Astrocyte (in vitro differentiated cells and primary cell): ENCODE results near the gene EIF5A. TPM values are rescaled to one million over a fixed set of nuclear protein-coding genes. Genes with fewer than 3 reads are reported as not detected.

Source experiments
- DNase-seq: peaks from one replicate; pipeline ENCODE4 v3.0.0-alpha.2; 2010; ENCODE audit warnings: low read depth
- FAIRE-seq: peaks from 2 replicates; lab custom pipeline; 2011; peaks lifted over from hg19 to GRCh38; lab: Jason Lieb, UNC
- H2AFZ ChIP-seq: 2 replicates; pipeline ENCODE4 v1.6.0; 2012; ENCODE audit warnings: low read depth, low read length, inconsistent platforms
- H3K27ac ChIP-seq: 2 replicates; pipeline ENCODE4 v1.5.1; 2011; ENCODE audit warnings: low read depth, low read length, inconsistent platforms
- H3K27me3 ChIP-seq: 2 replicates; pipeline ENCODE4 v1.6.0; 2011; ENCODE audit warnings: low read length, inconsistent platforms; ENCODE audit not compliant: insufficient read depth
- H3K36me3 ChIP-seq: 2 replicates; pipeline ENCODE4 v1.5.1; 2011; ENCODE audit warnings: low read length, inconsistent platforms; ENCODE audit not compliant: insufficient read depth
- H3K4me1 ChIP-seq: 2 replicates; pipeline ENCODE4 v1.5.1; 2011; ENCODE audit warnings: low read length, inconsistent platforms; ENCODE audit not compliant: insufficient read depth
- H3K4me2 ChIP-seq: 2 replicates; pipeline ENCODE4 v1.6.0; 2012; ENCODE audit warnings: low read length, inconsistent platforms
- H3K4me3 ChIP-seq: 2 replicates; pipeline ENCODE4 v1.5.1; 2011; ENCODE audit warnings: low read depth, mild to moderate bottlenecking, low read length, inconsistent platforms; ENCODE audit not compliant: insufficient read depth
- H3K79me2 ChIP-seq: 2 replicates; pipeline ENCODE4 v1.6.0; 2012; ENCODE audit warnings: mild to moderate bottlenecking, low read length, inconsistent platforms; ENCODE audit not compliant: insufficient read depth
- H3K9ac ChIP-seq: 2 replicates; pipeline ENCODE4 v1.6.0; 2012; ENCODE audit warnings: mild to moderate bottlenecking, low read length, inconsistent platforms
- H3K9me3 ChIP-seq: 2 replicates; pipeline ENCODE4 v1.5.1; 2012; ENCODE audit warnings: low read depth, mild to moderate bottlenecking, low read length, inconsistent platforms; ENCODE audit not compliant: insufficient read depth
- H4K20me1 ChIP-seq: 2 replicates; pipeline ENCODE4 v1.6.0; 2012; ENCODE audit warnings: low read length, inconsistent platforms; ENCODE audit not compliant: insufficient read depth
- H3K27ac Mint-ChIP-seq: one replicate; pipeline ENCODE4 v1.8.0; 2021; ENCODE audit warnings: mild to moderate bottlenecking, mixed read lengths; ENCODE audit not compliant: unreplicated experiment
- H3K27me3 Mint-ChIP-seq: one replicate; pipeline ENCODE4 v1.8.0; 2021; ENCODE audit warnings: low read depth, mixed read lengths; ENCODE audit not compliant: unreplicated experiment
- H3K36me3 Mint-ChIP-seq: one replicate; pipeline ENCODE4 v1.8.0; 2021; ENCODE audit warnings: low read depth, mixed read lengths; ENCODE audit not compliant: unreplicated experiment
- H3K4me1 Mint-ChIP-seq: one replicate; pipeline ENCODE4 v1.8.0; 2021; ENCODE audit warnings: low read depth, mixed read lengths; ENCODE audit not compliant: unreplicated experiment
- H3K4me3 Mint-ChIP-seq: one replicate; pipeline ENCODE4 v1.8.0; 2021; ENCODE audit warnings: mild to moderate bottlenecking, moderate library complexity, mixed read lengths; ENCODE audit not compliant: unreplicated experiment
- H3K9me3 Mint-ChIP-seq: one replicate; pipeline ENCODE4 v1.8.0; 2021; ENCODE audit warnings: mild to moderate bottlenecking, mixed read lengths; ENCODE audit not compliant: unreplicated experiment
- EZH2 ChIP-seq: IDR thresholded peaks from 2 replicates; pipeline ENCODE4 v1.6.1; 2012; ENCODE audit warnings: mild to moderate bottlenecking, low read length, inconsistent platforms; ENCODE audit not compliant: insufficient read depth
- total RNA-seq: library from RNA; stranded (reverse); gene quantifications from 2 replicates; pipeline ENCODE4 v1.2.1, GENCODE V29; 2021
- TF ChIP-seq, protein P1 (sequence below): IDR thresholded peaks from 2 replicates; pipeline ENCODE4 v1.5.1; 2011; ENCODE audit warnings: low read depth, mild to moderate bottlenecking, inconsistent platforms, low read length, moderate library complexity; ENCODE audit not compliant: insufficient read depth

The EIF5A gene
- total RNA-seq, 1 donor from 2014 or later: 915 TPM

DNA sequence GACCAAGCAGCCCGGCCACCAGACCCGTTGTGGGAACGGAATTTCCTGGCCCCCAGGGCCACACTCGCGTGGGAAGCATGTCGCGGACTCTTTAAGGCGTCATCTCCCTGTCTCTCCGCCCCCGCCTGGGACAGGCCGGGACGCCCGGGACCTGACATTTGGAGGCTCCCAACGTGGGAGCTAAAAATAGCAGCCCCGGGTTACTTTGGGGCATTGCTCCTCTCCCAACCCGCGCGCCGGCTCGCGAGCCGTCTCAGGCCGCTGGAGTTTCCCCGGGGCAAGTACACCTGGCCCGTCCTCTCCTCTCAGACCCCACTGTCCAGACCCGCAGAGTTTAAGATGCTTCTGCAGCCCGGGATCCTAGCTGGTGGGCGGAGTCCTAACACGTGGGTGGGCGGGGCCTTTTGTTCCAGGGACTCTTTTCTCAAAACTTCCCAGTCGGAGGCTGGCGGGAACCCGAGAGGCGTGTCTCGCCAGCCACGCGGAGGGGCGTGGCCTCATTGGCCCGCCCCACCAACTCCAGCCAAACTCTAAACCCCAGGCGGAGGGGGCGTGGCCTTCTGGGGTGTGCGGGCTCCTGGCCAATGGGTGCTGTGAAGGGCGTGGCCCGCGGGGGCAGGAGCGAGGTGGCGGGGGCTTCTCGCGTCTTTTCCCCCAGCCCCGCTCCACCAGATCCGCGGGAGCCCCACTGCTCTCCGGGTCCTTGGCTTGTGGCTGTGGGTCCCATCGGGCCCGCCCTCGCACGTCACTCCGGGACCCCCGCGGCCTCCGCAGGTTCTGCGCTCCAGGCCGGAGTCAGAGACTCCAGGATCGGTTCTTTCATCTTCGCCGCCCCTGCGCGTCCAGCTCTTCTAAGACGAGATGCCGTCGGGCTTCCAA lies 26.1 kb upstream of the EIF5A start, which contains the start of gene SLC2A4:
SLC2A4 (plus strand) TSS at position 645 of the 879 bp plus-strand sequence; CDS start at position 862, 217 bp downstream.
- TF ChIP-seq, protein P1, sequence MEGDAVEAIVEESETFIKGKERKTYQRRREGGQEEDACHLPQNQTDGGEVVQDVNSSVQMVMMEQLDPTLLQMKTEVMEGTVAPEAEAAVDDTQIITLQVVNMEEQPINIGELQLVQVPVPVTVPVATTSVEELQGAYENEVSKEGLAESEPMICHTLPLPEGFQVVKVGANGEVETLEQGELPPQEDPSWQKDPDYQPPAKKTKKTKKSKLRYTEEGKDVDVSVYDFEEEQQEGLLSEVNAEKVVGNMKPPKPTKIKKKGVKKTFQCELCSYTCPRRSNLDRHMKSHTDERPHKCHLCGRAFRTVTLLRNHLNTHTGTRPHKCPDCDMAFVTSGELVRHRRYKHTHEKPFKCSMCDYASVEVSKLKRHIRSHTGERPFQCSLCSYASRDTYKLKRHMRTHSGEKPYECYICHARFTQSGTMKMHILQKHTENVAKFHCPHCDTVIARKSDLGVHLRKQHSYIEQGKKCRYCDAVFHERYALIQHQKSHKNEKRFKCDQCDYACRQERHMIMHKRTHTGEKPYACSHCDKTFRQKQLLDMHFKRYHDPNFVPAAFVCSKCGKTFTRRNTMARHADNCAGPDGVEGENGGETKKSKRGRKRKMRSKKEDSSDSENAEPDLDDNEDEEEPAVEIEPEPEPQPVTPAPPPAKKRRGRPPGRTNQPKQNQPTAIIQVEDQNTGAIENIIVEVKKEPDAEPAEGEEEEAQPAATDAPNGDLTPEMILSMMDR: no peak
- peak; percentile 75 for TF ChIP-seq EZH2
- H3K4me1 ChIP-seq: peaks cover 14% of the 10 kb centered on the region
- H3K9ac ChIP-seq: peak within 1 kb of the TSS; percentile 59
- H3K4me3 Mint-ChIP-seq: peak within 1 kb of the TSS; percentile 78
- peak within 1 kb of the TSS; percentile 66 for H3K27ac Mint-ChIP-seq
- H3K27me3 ChIP-seq: peaks cover 22% of the 10 kb centered on the region
- H3K27me3 Mint-ChIP-seq: peaks cover 43% of the 10 kb centered on the region
- no peaks in the 10 kb centered on the region for H3K9me3 Mint-ChIP-seq
- peak within 1 kb of the TSS; percentile 97 for H3K4me2 ChIP-seq
- H3K36me3 ChIP-seq: no peaks in the 10 kb centered on the region
- no peaks in the 10 kb centered on the region for H3K36me3 Mint-ChIP-seq
- H3K79me2 ChIP-seq: no peaks in the 10 kb centered on the region
- peak within 1 kb of the TSS; percentile 53 for H3K4me3 ChIP-seq
- H4K20me1 ChIP-seq: no peaks in the 10 kb centered on the region
- H3K9me3 ChIP-seq: no peaks in the 10 kb centered on the region
- DNase-seq (peak; percentile 64), FAIRE-seq (no peak)
- H2AFZ ChIP-seq: peak within 1 kb of the TSS; percentile 90
- no peaks in the 10 kb centered on the region for H3K4me1 Mint-ChIP-seq
- peak within 1 kb of the TSS; percentile 35 for H3K27ac ChIP-seq

DNA sequence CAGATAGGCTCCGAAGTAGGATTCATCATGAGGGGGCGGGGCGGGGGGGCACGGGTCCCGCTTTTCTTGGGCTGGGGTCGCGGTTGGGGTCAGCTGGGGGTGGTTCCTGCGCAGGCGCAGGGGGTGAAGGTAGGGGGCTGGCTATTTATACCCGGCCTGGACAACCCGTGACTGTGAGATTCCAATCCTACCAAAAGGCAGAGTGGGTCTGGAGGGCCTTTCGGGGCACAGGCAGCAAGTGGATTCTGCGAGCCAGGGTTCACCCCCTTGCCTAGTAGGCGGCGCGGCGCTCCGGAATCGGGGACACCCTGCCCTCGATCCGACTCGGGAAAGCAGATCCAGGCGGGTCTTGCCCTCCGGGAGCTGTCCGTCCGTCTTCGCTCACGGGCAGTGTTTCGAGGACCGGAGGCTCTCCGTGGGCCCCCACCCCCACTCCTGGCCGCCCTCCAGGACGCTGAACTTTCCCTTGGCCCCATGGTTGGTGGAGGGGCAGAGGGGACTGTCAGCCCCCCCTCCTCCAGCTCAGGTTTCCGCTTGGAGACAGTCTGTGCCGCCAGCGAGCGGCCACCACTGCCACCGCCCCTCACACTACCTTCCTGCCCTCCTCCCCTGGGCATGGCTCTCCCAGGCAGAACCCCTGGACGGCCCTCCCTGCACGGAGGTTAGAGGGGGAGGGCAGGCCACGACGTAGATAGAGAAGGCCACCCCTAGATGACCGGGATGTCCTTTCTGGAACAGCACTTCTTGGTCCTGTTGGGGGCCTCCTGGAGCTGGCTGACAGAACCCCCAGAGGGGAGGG lies 25.3 kb upstream of the EIF5A start:
- H3K9me3 Mint-ChIP-seq: no peaks in the 10 kb centered on the region
- H3K79me2 ChIP-seq: no peaks in the 10 kb centered on the region
- H3K27me3 Mint-ChIP-seq: peaks cover 48% of the 10 kb centered on the region
- H3K36me3 ChIP-seq: no peaks in the 10 kb centered on the region
- no peak overlapping the region for H3K9ac ChIP-seq
- H3K27ac Mint-ChIP-seq: no peak overlapping the region
- H3K27ac ChIP-seq: no peak overlapping the region
- peaks cover 14% of the 10 kb centered on the region for H3K4me1 ChIP-seq
- no peaks in the 10 kb centered on the region for H3K9me3 ChIP-seq
- TF ChIP-seq EZH2: peak; percentile 88
- TF ChIP-seq, protein P1: no peak
- peak overlapping the region; percentile 76 for H3K4me3 Mint-ChIP-seq
- H4K20me1 ChIP-seq: no peaks in the 10 kb centered on the region
- DNase-seq (no peak), FAIRE-seq (no peak)
- H3K4me1 Mint-ChIP-seq: no peaks in the 10 kb centered on the region
- H3K27me3 ChIP-seq: peaks cover 25% of the 10 kb centered on the region
- H3K4me2 ChIP-seq: peak overlapping the region; percentile 97
- no peaks in the 10 kb centered on the region for H3K36me3 Mint-ChIP-seq
- no peak overlapping the region for H2AFZ ChIP-seq
- peak overlapping the region; percentile 33 for H3K4me3 ChIP-seq
